ENCODE data around the gene AGAP4.
"Not testable (repeated sequence)": the region's sequence is repeated elsewhere in the genome, so short reads cannot be mapped to it uniquely, and the experiment has no call there.

- TF ChIP-seq, protein P1, sequence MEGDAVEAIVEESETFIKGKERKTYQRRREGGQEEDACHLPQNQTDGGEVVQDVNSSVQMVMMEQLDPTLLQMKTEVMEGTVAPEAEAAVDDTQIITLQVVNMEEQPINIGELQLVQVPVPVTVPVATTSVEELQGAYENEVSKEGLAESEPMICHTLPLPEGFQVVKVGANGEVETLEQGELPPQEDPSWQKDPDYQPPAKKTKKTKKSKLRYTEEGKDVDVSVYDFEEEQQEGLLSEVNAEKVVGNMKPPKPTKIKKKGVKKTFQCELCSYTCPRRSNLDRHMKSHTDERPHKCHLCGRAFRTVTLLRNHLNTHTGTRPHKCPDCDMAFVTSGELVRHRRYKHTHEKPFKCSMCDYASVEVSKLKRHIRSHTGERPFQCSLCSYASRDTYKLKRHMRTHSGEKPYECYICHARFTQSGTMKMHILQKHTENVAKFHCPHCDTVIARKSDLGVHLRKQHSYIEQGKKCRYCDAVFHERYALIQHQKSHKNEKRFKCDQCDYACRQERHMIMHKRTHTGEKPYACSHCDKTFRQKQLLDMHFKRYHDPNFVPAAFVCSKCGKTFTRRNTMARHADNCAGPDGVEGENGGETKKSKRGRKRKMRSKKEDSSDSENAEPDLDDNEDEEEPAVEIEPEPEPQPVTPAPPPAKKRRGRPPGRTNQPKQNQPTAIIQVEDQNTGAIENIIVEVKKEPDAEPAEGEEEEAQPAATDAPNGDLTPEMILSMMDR (conservative IDR thresholded peaks at IDR 0.05 in 1 of 2, IDR thresholded peaks at IDR 0.05 in 1 of 2; ENCODE audit: extremely low read depth in 1 of 2, insufficient read depth in 1 of 2, low read depth in 1 of 2, low read length in 2 of 2), result not testable (repeated sequence)
- not testable (repeated sequence) for TF ChIP-seq EZH2 (IDR thresholded peaks at IDR 0.05; ENCODE audit: borderline replicate concordance, low read length)
Measured at GRCh38 chr10:45787212-45787741, 60.0 kb downstream of the AGAP4 start.

All from mammary epithelial cell (primary cell).